Measurements from ENCODE around the gene SARDH. TPM values are rescaled to one million over a fixed set of nuclear protein-coding genes. Genes with fewer than 3 reads are reported as not detected.

The SARDH gene
- total and polyA plus RNA-seq, 9 donors = 4.9 to 7.1 (median 5.7) TPM

- no peaks in the 10 kb centered on the region for H3K36me3 ChIP-seq (ENCODE audit: control insufficient read depth, insufficient read depth, low read length)
- no peaks in the 10 kb centered on the region for H3K27me3 ChIP-seq (ENCODE audit: control insufficient read depth, insufficient read depth, low read length)
- no peak for DNase-seq
- H3K4me1 ChIP-seq (ENCODE audit: control insufficient read depth, insufficient read depth, low read length) = no peaks in the 10 kb centered on the region
- H3K4me3 ChIP-seq (ENCODE audit: low read length) = no peak overlapping the region
- 90% methylated on average over 14 of the region's 19 CpGs for WGBS (ENCODE audit: insufficient coverage)
- no peak overlapping the region for H3K27ac ChIP-seq (ENCODE audit: low read length)
- no peaks in the 10 kb centered on the region for H3K9me3 ChIP-seq (replicated peaks; ENCODE audit: control insufficient read depth, low read depth, low read length)
Measured at GRCh38 chr9:133691626-133692363, 46.4 kb downstream of the SARDH start.

- WGBS (ENCODE audit: insufficient coverage) = no CpG with 5 or more reads among the region's 4 CpGs
- no peak for DNase-seq
- Histone ChIP-seq H3K4me1 (ENCODE audit: control insufficient read depth, insufficient read depth, low read length) (no peaks in the 10 kb centered on the region), H3K9me3 (replicated peaks; ENCODE audit: control insufficient read depth, low read depth, low read length) (no peaks in the 10 kb centered on the region), H3K27ac (ENCODE audit: low read length) (no peak overlapping the region), H3K4me3 (ENCODE audit: low read length) (no peak overlapping the region), H3K36me3 (ENCODE audit: control insufficient read depth, insufficient read depth, low read length) (no peaks in the 10 kb centered on the region), H3K27me3 (ENCODE audit: control insufficient read depth, insufficient read depth, low read length) (no peaks in the 10 kb centered on the region)
Measured at GRCh38 chr9:133691191-133691590, 47.0 kb downstream of the SARDH start.

GRCh38 chr9:133690081-133690561 is 48.0 kb downstream of the SARDH start:
- H3K9me3 ChIP-seq (replicated peaks; ENCODE audit: control insufficient read depth, low read depth, low read length) = no peaks in the 10 kb centered on the region
- H3K36me3 ChIP-seq (ENCODE audit: control insufficient read depth, insufficient read depth, low read length) = no peaks in the 10 kb centered on the region
- DNase-seq = no peak
- H3K27ac ChIP-seq (ENCODE audit: low read length) = no peak overlapping the region
- 85% methylated on average over 9 of the region's 11 CpGs for WGBS (ENCODE audit: insufficient coverage)
- H3K27me3 ChIP-seq (ENCODE audit: control insufficient read depth, insufficient read depth, low read length) = no peaks in the 10 kb centered on the region
- no peak overlapping the region for H3K4me3 ChIP-seq (ENCODE audit: low read length)
- H3K4me1 ChIP-seq (ENCODE audit: control insufficient read depth, insufficient read depth, low read length) = peaks cover under 1% of the 10 kb centered on the region

GRCh38 chr9:133689151-133689763 is 48.9 kb downstream of the SARDH start:
- no peak overlapping the region for H3K4me3 ChIP-seq (ENCODE audit: low read length)
- no peaks in the 10 kb centered on the region for H3K36me3 ChIP-seq (ENCODE audit: control insufficient read depth, insufficient read depth, low read length)
- no peaks in the 10 kb centered on the region for H3K9me3 ChIP-seq (replicated peaks; ENCODE audit: control insufficient read depth, low read depth, low read length)
- no peak for DNase-seq
- H3K27me3 ChIP-seq (ENCODE audit: control insufficient read depth, insufficient read depth, low read length) = no peaks in the 10 kb centered on the region
- peaks cover 8% of the 10 kb centered on the region for H3K4me1 ChIP-seq (ENCODE audit: control insufficient read depth, insufficient read depth, low read length)
- WGBS (ENCODE audit: insufficient coverage) = 85% methylated on average over 7 of the region's 10 CpGs
- H3K27ac ChIP-seq (ENCODE audit: low read length) = no peak overlapping the region

- Histone ChIP-seq H3K4me1 (ENCODE audit: control insufficient read depth, insufficient read depth, low read length) (peaks cover 19% of the 10 kb centered on the region), H3K27me3 (ENCODE audit: control insufficient read depth, insufficient read depth, low read length) (no peaks in the 10 kb centered on the region), H3K36me3 (ENCODE audit: control insufficient read depth, insufficient read depth, low read length) (no peaks in the 10 kb centered on the region), H3K27ac (ENCODE audit: low read length) (no peak overlapping the region), H3K4me3 (ENCODE audit: low read length) (no peak overlapping the region), H3K9me3 (replicated peaks; ENCODE audit: control insufficient read depth, low read depth, low read length) (no peaks in the 10 kb centered on the region)
- no peak for DNase-seq
- 80% methylated on average over 21 of the region's 34 CpGs for WGBS (ENCODE audit: insufficient coverage)
Measured at GRCh38 chr9:133687856-133688761, 50.0 kb downstream of the SARDH start.

- WGBS (ENCODE audit: insufficient coverage) = 82% methylated on average over 18 of the region's 24 CpGs
- no peak for DNase-seq
- no peak overlapping the region for H3K4me3 ChIP-seq (ENCODE audit: low read length)
- peaks cover 29% of the 10 kb centered on the region for H3K4me1 ChIP-seq (ENCODE audit: control insufficient read depth, insufficient read depth, low read length)
- H3K36me3 ChIP-seq (ENCODE audit: control insufficient read depth, insufficient read depth, low read length) = no peaks in the 10 kb centered on the region
- H3K9me3 ChIP-seq (replicated peaks; ENCODE audit: control insufficient read depth, low read depth, low read length) = no peaks in the 10 kb centered on the region
- no peaks in the 10 kb centered on the region for H3K27me3 ChIP-seq (ENCODE audit: control insufficient read depth, insufficient read depth, low read length)
- no peak overlapping the region for H3K27ac ChIP-seq (ENCODE audit: low read length)
Measured at GRCh38 chr9:133686642-133687575, 51.2 kb downstream of the SARDH start.

GRCh38 chr9:133685653-133686609 is 52.2 kb downstream of the SARDH start:
- no peak for DNase-seq
- H3K4me1 ChIP-seq (ENCODE audit: control insufficient read depth, insufficient read depth, low read length) = peaks cover 37% of the 10 kb centered on the region
- H3K4me3 ChIP-seq (ENCODE audit: low read length) = no peak overlapping the region
- WGBS (ENCODE audit: insufficient coverage) = 78% methylated on average over 14 of the region's 18 CpGs
- H3K9me3 ChIP-seq (replicated peaks; ENCODE audit: control insufficient read depth, low read depth, low read length) = no peaks in the 10 kb centered on the region
- no peaks in the 10 kb centered on the region for H3K27me3 ChIP-seq (ENCODE audit: control insufficient read depth, insufficient read depth, low read length)
- no peak overlapping the region for H3K27ac ChIP-seq (ENCODE audit: low read length)
- H3K36me3 ChIP-seq (ENCODE audit: control insufficient read depth, insufficient read depth, low read length) = no peaks in the 10 kb centered on the region

- H3K4me1 ChIP-seq (ENCODE audit: control insufficient read depth, insufficient read depth, low read length) = peaks cover 46% of the 10 kb centered on the region
- H3K36me3 ChIP-seq (ENCODE audit: control insufficient read depth, insufficient read depth, low read length) = no peaks in the 10 kb centered on the region
- H3K4me3 ChIP-seq (ENCODE audit: low read length) = no peak overlapping the region
- H3K27me3 ChIP-seq (ENCODE audit: control insufficient read depth, insufficient read depth, low read length) = no peaks in the 10 kb centered on the region
- no peak for DNase-seq
- WGBS (ENCODE audit: insufficient coverage) = 73% methylated on average over 11 of the region's 17 CpGs
- no peaks in the 10 kb centered on the region for H3K9me3 ChIP-seq (replicated peaks; ENCODE audit: control insufficient read depth, low read depth, low read length)
- no peak overlapping the region for H3K27ac ChIP-seq (ENCODE audit: low read length)
Measured at GRCh38 chr9:133684936-133685361, 53.2 kb downstream of the SARDH start.
